Activated CD8-positive, alpha-beta memory T cell treated with anti-CD3 and anti-CD28 coated beads, Interleukin-2, amount 50 U/mL, for 4 hours (primary cell): Measurements from ENCODE around the gene CAMK2N2.
"Not testable (repeated sequence)": the region's sequence is repeated elsewhere in the genome, so short reads cannot be mapped to it uniquely, and the experiment has no call there.

Experiments
- DNase-seq: peaks from one replicate; pipeline ENCODE4 v3.0.0-alpha.2; 2020

The CAMK2N2 gene

GRCh38 chr3:184267249-184267648 is 5.9 kb upstream of the CAMK2N2 start:
- DNase-seq, result not testable (repeated sequence)

GRCh38 chr3:184262764-184263179 is 1.4 kb upstream of the CAMK2N2 start:
- DNase-seq, result no peak

DNA sequence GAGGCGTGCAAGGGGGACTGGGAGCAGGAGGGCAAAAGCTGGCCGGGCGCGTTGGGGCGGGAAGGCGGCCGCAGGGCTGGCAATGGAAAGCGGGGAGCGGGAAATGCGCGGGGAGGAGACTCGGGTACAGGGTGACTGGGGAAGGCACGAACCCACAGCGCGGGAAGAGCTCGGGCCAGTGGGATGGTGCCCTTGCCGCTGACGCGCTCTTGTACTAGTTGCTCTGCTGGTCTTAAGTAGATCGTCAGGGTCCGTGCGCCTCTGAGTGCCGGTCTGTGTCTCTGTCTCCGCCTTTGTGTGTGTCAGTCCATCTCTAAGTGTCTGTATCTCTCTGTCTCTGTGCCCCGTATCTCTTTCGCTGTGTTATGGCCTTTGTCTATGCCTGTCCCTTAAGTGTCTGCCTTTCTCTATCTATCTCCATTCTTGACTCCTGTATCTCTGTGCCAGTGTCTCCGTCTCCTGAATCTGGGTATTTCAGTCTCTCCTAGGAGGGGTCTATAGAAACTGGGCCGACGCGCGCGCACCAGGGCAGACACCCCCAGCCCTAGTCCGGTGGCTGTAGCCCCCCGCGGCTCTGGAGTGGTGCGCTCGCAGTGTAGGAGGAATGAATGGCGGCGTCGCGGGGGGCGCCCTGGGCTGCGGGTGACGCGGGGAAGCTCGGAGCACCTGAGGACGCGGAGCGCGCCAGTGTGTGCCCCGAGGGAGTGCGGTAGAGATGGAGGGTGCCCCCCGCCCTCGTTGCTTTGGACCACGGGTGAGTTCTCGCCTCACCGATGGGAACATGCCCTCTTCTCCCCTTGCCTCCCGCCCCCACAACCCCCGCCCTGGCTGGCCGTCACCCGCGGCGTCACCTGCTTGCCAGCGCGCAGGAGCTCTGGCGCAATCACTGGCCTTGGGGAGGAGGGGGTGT is 756 bp upstream of the CAMK2N2 start:
- DNase-seq, result peak; percentile 41

- no peak for DNase-seq
Observed at GRCh38 chr3:184260724-184261269, 556 bp downstream of the CAMK2N2 start.

- peak; percentile 45 for DNase-seq
Observed at GRCh38 chr3:184259878-184260723, 1.3 kb downstream of the CAMK2N2 start.

DNA sequence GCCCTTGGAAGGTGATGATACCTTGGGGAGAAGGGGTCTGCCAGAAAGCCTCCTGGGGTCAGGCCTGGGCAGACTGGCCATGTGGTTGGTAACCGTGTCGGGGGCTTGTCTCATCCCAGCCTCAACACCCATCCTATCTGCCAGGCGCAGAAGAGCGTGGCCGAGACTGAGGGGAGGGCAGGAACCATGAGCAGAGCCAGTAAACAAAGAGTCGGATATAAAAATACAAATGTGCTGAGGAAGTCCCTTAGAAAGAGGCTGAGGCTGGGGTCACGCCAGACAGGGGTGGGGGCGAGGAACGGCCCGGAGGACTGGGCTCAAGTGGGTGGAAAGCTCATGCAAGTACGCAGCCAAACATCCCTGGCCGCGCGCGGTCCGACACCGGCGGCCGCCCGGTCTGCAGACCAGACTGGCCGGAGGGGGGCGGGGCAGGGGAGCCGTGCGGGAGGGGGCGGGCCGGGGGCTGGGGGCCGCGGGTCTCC is 1.9 kb downstream of the CAMK2N2 start:
- no peak for DNase-seq

- no peak for DNase-seq
Observed at GRCh38 chr3:184258926-184259325, 2.4 kb downstream of the CAMK2N2 start.

DNA sequence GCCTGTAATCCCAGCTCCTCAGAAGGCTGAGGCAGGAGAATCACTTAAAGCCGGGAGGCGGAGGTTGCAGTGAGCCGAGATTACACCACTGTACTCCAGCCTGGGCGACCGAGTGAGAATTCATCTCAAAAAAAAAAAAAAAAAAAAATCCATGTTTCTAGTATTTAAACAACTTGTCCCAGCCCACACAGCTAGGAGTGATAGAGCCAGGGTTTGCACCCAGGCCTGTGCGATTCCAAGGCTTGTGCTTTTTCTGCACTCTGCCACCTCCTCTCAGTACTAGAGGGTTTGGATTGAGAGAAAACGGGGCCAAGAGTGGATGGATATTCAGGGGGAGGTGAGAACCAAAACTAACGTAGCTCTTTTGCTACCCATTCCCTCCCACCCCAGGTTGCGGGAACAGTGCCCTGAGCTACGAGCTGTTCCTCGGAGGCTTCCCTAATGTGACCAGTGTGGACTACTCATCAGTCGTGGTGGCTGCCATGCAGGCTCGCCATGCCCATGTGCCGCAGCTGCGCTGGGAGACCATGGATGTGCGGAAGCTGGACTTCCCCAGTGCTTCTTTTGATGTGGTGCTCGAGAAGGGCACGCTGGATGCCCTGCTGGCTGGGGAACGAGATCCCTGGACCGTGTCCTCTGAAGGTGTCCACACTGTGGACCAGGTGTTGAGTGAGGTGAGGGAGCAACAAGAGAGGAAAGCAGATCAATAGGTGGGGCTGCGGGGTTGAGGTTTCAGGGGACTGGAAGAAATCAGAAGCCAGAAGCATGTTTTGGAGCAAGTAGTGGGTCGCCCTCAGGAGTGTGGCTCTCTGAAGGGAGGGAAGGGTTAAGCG is 4.1 kb downstream of the CAMK2N2 start:
- no peak for DNase-seq

- DNase-seq, result no peak
Observed at GRCh38 chr3:184255291-184256039, 5.9 kb downstream of the CAMK2N2 start.

DNA sequence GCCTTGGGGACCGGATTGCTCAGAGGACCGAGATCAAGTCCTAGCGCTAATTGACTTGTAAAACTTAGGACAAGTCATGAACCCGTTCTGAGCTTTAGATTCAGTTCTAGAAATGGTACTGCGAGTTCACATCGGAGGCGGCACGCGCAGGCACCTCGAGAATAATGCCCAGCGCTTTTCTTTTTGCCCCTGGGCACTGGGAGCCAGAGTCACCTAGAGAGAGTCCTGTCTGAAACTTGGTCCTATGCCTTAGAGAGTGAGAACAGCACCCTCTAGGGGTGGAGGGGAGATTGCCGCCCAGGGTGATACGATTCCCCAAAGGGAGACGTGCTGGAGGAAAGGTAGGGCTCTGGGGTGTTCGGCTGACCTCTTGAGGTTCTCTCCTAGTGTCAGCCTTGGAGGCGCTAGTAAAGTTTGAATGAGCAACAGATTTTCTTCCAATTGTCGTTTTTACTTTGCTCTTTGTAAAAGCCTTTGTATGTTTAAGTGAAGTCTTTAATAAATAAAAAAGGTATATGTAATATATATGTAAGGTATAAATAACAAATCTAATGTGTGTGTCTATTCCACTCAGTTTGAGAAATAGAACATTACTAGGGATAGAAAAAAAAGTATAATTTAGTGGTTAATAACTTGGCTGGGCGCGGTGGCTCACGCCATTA is 11.1 kb downstream of the CAMK2N2 start:
- DNase-seq, result peak; percentile 90

- peak; percentile 95 for DNase-seq
Observed at GRCh38 chr3:184249412-184250166, 11.8 kb downstream of the CAMK2N2 start, which contains the start of gene EEF1AKMT4. TSS of gene EEF1AKMT4 (plus strand) at chr3:184249672. CDS start at chr3:184249695, 23 bp downstream.

GRCh38 chr3:184248454-184249411 is 12.6 kb downstream of the CAMK2N2 start, which contains the start of gene ALG3:
TSS of gene ALG3 (minus strand) at chr3:184248962. CDS start at chr3:184248940, 22 bp downstream.
- peak; percentile 87 for DNase-seq

- DNase-seq, result no peak
Observed at GRCh38 chr3:184242297-184242685, 19.1 kb downstream of the CAMK2N2 start.

DNA sequence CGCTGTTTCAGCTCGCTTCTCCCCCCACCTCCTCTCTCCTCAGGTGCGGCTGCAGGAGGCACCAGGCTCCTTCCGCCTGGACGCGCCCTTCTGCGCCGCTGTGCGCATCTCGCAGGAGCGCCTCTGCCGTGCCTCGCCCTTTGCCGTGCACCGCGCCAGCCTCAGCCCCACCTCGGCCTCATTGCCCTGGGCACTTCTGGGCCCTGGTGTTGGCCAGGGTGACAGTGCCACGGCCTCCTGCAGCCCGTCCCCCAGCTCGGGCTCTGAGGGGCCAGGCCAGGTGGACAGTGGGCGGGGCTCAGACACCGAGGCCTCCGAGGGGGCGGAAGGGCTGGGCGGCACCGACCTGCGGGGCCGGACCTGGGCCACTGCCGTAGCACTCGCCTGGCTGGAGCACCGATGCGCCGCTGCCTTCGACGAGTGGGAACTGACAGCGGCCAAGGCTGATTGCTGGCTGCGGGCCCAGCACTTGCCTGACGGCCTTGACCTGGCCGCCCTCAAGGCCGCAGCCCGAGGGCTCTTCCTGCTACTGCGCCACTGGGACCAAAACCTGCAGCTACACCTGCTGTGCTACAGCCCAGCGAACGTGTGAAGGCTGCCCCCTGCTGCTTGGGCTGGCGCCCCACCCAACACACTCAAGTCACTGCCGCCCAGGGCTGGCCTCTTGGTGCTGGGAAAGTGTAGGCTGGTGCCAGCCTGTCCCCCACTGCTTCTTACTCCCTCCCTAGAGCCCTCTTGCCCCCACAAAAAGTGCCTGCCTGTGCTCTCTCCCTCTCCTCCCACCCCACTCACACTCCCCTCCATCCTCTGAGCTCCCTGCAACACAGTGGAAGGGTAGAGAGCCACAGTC is 19.7 kb downstream of the CAMK2N2 start:
- DNase-seq, result peak; percentile 40

- DNase-seq, result no peak
Observed at GRCh38 chr3:184241141-184241446, 20.3 kb downstream of the CAMK2N2 start.

DNA sequence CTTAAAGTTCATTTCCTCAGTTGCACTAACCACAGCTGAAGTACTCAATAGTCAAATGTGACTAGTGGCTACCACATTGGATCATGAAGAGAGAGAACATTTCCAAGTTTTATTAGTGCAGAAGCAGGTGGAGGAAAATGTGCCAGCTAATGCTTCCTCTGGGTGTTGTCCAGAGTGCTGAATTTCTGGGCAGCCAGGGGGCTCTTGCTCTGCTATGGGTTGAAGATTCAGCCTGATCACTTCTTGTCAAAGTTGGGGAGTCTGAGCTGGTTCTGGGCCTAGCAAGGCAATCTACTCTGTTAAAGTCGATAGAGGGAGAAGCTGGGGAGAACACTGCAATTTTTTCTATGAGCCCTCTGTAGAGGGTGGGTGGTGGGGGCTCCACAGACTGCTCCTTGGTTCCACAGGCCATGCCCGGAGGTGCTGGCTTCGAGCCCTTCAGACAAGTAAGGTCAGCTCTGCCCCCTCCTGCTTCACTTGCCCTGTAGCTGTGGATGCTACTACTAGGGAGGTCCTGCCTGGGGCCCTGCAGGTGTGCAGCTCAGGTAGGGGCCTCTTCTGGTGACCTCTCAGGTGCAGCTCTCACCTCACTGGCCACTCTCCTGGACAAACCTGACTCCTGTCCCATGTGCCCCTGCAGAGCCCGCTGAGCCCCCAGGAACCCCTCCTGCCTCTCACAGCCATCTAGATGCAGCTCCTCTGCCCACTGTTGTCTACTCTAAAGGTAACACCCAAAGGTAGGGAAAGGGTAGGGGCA is 20.8 kb downstream of the CAMK2N2 start:
- no peak for DNase-seq

DNA sequence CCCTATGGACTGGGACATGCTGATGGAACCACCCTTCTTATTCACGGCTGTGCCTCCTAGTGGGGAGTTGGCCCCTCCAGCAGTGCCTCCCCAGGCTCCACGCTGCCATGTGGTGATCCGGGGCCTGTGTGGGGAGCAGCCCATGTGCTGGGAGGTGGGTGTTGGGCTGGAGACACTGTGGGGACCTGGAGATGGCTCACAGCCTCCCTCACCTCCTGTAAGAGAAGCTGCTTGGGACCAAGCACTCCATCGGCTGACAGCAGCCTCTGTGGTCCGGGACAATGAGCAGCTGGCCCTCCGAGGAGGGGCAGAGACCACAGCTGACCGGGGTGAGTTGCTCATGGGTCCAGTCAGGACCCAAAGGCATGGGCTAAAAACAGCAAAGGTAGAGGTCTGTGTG is 21.6 kb downstream of the CAMK2N2 start:
- no peak for DNase-seq
